GM04504 (cell line): ENCODE data around the gene CCNE1.
"Not testable (repeated sequence)": the region's sequence is repeated elsewhere in the genome, so short reads cannot be mapped to it uniquely, and the experiment has no call there.

Experiments
- DNase-seq: peaks from one replicate; pipeline ENCODE4 v3.0.0-alpha.2; 2012; ENCODE audit warnings: low read depth

CCNE1 gene

DNA sequence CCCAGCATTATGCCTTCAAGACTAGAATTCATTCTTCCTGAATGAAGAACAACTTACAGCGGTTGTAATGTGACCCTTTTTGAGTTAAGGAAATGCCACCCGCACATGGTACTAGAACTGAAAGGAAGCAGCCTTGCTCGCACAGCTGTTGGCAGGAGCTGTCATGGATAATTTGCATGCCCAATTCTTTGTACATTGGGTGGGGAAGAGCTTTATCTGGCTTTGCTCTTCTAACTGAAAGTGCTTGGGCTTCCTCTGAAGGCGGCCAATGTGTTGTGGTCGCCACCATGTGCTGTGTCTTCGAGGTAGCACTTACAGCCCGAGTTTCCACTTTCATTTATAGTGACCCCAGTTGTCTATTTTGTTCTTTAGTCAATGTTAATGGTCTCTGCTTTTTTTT is 3.4 kb downstream of the CCNE1 start:
- no peak for DNase-seq

DNA sequence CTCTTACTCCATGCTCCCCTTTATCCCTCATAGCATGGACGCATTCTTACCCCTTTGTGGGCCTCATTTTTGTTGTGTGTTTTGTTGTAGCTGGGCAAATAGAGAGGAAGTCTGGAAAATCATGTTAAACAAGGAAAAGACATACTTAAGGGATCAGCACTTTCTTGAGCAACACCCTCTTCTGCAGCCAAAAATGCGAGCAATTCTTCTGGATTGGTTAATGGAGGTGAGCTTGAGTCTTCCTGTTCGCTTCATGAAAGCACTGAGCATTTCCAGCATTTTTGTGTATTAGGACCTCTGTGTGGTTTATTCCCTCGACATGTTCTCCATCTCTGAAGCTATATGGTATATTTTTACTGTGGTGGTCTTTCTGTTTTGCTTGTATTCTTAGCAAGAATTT is 5.5 kb downstream of the CCNE1 start:
- DNase-seq = no peak

DNA sequence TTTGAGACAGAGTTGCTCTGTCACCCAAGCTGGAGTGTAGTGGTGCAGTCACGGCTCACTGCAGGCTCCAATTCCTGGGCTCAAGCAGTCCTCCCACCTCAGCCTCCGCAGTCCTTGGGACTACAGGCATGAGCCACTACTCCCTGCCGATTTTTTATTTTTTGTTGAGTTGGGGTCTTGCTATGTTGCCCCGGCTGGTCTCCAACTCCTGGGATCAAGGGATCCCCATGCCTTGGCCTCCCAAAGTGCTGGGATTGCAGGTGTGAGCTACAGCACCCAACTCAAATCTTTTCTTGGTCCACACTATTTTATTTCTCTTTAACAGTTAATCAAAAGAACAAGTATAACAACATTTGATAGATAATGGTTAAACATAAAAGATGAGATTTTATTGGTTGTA is 7.5 kb downstream of the CCNE1 start:
- no peak for DNase-seq

DNA sequence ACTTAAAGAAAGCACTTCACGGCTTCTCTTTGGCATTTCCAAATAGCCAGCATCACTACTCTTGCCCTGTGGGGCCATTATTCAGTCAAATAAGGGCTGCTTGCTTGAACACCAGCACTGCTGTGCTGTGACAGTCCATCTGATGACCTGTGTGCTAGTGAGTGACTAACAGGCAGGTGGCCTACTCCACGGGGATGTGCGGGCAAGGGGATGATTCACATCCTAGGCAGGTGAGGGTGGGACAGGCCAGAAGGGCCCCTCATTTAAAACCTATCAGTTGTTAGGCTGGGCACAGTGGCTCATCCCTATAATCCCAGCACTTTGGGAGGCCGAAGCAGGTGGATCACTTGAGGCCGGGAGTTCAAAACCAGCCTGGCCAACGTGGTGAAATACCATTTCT is 8.2 kb downstream of the CCNE1 start:
- no peak for DNase-seq

DNA sequence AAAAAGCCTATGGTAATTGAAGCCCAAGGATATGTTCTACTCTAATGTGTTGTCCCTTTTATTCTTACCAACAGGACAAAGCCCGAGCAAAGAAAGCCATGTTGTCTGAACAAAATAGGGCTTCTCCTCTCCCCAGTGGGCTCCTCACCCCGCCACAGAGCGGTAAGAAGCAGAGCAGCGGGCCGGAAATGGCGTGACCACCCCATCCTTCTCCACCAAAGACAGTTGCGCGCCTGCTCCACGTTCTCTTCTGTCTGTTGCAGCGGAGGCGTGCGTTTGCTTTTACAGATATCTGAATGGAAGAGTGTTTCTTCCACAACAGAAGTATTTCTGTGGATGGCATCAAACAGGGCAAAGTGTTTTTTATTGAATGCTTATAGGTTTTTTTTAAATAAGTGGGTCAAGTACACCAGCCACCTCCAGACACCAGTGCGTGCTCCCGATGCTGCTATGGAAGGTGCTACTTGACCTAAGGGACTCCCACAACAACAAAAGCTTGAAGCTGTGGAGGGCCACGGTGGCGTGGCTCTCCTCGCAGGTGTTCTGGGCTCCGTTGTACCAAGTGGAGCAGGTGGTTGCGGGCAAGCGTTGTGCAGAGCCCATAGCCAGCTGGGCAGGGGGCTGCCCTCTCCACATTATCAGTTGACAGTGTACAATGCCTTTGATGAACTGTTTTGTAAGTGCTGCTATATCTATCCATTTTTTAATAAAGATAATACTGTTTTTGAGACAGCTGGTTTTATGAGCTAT is 12.0 kb downstream of the CCNE1 start:
- DNase-seq = no peak

DNA sequence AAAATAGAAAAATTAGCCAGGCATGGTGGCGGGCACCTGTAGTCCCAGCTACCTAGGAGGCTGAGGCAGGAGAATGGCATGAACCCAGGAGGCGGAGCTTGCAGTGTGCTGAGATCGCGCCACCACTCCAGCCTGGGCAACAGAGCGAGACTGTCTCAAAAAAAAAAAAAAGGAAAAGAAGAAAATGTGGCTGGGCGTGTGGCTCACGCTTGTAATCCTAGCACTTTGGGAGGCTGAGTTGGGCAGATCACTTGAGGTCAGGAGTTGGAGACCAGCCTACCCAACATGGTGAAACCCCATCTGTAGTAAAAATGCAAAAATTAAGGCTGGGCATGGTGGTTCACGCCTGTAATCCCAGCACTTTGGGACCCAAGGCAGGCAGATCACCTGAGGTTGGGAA is 13.5 kb downstream of the CCNE1 start:
- DNase-seq = not testable (repeated sequence)

DNA sequence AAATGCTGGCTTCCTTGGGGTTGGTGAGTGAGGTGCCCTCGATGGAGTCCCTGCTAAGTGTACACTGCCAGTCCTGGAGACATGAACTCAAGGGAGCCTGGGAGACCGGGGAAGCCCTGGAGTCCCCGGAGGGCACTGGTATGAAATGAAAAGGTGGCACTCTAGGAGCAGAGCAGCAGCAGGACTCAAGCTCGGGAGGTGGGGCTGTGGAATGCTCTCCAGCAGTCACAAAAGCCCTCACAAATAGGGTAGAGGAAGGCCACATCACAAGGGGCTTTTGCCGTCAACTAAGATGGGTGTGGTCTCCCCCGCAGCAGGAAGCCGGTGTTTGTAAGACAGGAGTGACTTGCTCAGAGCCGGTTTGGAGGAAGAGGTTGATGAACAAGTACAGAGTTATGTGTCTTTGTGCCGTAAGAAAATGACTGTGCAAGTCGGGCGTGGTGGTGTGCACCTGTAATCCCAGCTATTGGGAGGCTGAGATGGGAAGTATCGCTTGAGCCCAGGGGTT is 19.3 kb downstream of the CCNE1 start:
- DNase-seq = no peak

DNA sequence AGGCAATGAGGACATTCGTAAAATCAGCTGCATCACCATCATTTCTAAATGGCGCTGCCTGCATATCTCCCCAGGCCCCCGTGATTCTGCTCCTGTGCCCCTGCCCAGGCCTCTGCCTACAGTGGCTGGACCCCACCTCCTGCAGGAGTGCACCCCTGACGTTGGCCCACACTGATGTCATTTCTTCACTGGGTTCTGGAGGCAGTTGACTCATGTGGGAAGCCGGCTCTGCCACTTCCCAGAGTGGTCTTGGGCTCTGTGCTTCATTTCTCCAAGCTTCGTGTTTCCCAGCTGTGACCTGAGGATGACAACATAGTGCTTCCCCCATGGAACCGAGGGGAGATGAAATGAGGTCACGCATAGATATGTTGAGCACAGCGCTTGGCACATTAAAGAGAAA is 19.9 kb downstream of the CCNE1 start:
- DNase-seq = no peak

DNA sequence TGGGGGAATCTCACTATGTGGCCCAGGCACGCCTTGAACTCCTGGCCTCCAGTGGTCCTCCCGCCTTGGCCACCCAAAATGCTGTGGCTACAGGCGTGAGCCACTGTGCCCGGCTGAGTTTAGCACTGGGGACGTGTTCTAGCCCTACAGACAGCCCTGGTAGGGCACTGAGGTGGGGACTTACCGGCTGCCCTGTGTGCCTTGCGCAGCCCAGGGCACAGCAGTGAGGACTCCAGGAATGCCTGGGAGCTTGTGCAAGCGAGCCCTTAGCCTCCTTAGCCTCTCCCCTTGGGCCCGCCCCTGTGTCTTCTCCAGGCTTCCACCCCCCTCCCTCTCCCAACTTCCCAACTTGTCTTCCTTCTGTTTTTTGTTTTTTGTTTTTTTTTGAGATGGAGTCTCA is 21.0 kb downstream of the CCNE1 start:
- DNase-seq = no peak

DNA sequence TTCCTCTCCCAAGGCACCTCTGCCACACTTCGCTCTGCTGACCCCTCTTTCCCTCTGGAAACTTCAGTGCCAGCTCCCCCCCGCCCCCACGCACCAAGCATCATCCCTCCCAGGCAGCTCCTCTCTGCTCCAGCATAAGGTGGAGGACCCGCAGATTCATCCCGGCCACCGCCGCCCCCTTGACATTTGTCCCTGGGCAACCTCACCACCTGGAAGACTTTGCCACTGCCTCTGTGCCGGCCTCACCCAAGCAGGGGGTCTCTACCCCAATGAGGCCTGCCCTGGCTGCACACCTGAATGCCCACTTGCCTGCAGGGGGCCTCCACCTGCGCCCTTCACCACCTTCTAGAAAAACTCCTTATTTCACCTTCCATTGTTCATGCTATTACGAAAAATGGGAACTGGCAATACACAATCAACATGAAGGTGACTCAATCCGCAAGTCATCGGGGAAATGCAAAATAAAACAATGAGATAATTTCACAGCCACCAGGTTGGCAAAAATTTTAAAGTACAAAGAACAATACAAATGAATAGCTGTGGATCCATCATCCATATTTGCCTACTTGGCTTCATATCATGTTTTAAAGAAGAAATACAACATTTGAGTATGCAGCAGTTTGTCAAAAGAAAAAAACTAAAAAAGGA is 21.9 kb downstream of the CCNE1 start:
- no peak for DNase-seq

DNA sequence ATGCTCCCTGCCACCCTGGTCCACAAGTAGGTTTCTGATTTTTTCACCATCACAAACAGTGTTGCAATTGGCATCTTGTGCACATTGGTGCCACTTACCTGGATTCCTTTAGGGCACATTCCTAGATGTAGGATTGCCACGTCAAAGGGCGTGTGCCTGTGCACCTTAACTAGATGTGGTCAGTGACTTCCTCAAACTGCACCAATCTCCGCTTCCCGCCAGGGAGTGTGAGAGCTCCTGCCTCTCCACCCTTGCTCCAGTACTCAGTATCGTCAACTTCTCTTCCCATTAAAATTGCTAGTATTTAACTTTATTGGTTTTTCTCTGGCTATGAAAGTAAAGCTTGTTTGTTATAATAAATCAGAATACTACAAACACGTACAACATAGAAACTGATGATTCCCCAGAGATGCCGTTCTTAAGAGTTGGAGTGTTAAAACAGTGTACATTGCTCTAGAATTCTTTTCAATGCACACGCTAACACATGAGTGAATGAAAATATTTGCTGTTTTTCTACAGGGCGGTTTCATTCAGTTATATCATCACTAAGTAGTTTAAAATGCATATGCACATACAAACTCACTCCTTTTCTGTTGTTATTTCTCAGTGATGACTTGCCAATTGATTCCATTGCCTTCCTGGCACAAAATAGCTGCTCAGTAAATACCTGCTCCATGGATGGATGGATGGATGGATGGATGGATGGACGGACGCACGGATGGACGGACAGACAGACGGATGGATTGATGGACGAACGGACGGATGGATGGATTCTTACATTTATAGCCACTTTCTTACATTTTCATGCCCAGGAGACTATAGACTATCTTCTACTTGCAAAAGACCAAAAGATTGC is 23.4 kb downstream of the CCNE1 start:
- no peak for DNase-seq

DNA sequence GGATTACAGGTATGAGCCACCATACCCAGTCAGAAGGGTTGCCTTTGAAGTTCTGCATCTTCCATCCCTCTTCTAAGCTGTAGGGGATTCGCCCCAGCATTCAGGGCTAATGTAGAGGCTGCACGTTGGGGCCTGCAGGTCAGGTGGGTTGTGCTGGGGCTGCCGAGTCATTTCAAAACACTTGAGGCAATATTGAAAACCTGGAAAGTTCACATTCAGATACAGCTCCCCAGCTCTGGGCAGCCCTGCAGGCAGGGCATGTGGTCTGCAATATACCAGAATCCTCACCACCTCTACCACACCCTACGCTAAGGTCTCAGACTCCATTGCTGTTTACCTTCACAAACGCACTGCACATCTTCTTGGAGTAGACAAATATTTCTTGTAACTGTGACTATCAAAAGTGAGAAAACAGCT is 24.6 kb downstream of the CCNE1 start:
- DNase-seq = no peak

DNA sequence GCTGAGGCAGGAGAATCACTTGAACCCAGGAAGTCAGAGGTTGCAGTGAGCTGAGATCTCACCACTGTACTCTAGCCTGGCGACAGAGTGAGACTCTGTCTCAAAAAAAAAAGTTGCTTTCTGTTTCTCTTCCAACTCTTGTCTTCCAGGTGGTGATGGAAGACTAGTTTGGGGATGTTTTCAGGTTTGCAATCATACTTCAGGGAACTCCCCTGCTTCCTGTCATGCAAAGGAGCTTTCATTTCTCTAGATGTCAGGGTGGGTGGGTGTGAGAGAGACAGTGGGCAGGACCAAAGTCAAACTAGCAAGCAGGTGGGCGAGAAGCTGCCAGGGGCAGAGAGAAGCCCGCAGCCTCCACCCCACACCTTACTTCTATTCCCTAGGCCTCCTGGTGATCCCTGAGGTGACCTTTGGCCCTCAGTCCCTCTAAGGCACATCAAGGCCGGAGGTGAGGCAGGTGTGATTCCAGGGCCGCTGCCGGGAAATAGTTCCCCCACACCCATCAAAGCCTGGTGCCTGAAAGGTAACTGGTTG is 25.7 kb downstream of the CCNE1 start:
- DNase-seq = no peak

DNA sequence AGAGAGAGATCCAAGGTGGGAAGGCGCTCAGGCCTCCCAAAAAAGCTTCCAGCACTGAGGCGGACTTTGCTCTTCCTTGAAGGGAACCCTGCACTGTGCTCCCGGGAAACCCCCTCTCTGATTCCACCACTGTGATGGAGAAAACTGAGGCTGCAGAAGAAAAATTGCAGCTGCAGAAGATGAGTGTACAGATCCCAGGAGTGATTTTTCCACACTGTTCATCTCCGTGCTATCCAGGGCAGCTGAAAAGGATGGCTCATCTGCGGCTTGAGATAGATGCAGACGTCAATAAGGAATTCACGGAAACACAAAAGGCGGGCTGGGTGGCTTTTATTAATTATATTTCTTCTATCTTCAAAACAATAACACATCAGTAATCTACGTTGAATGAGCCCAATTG is 26.2 kb downstream of the CCNE1 start:
- no peak for DNase-seq

DNA sequence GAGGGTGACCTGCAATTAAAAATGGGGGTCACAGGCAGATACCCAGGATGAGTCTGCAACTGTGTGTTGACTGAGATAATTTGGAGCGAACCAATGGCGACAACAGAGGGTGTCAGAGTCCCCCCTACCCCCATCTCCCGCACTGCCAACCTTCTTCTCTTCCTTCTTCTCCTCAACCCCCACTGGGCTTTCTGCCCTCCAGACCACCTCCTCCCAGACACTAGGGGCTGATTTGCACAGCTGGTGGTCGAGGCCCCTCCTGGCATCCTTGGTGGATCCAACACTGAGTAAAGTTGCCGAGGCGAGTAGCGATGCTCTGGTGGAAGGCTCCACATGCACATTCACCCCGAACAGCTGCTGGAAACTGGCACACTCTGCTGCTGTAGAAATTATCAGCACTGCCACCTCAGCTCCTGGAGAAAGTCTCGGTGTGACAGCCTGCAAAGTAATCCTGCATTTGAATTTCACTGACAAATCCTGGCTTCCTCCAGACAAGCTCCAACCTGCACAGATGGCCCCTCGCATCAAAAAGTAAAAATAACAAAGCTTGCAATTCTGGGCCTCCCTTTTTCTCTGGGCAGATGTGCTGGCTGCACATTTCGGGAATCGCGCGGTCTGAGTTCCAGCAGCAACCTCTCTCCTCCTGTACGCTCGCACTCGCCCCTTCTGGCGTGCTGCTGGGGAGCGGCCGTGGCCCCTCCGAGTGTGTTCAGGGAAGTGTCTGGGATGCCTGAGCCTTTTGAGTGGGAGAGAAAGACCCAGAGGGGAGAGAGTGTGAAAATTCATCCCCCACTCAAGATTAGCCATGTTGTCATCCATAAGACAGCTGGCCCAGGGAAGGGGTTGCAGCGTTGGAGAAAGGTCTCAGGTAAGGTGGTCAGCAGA is 28.5 kb downstream of the CCNE1 start:
- DNase-seq = no peak

DNA sequence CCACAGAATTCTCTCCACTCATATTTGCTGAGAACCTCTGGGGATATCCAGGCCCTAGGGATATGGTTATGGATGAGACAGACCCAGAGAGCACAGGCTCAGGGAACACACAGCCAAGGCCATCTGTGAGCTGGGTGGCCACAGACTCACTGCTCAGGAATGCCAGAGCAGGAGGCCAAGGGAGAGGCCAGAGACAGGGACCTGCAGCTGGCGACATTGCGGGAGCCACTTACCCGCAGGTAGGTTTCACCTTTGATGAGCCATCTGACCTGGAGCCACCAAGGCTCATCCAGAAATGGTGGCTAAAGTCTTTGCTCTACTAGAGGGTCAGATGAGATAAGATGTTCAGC is 29.4 kb downstream of the CCNE1 start:
- DNase-seq = no peak

DNA sequence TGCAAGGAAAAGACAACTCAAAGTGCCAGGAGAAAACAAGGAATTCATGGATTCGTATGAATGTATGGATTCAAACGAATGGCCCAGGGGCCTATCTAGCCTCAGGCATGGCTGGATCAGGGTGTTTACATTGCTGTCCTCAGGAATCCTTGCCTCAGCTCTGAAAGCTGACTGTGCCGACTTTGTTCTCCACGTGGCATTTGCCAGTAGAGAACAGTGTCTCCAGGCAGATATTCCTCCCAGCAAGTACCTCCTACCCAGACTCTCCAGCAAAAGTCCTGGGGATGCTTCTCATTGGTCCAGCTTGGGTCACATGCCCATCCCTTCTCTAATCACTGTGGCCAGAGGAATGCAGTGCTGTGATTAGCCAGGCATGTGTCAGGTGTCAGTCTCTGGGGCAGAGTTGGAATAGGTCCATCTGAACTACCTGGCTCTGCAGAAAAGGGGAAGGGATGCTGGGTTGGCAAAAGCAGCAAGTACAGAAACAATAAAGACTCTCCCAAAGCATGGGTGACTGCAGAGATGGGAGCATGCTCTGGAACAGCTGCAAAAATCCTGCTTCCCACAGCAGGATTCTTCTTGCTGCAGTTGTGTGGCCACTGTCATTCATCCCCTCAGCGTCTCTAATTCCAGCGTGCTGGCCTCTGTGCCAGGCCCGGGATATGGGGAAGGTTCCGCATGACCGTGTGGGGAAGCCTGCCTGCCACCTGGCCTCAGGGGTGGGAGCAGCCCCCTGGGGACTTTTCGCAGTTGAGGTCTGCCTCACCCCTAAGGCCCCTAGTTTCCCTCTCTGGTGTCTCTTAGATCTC is 30.0 kb downstream of the CCNE1 start:
- no peak for DNase-seq

DNA sequence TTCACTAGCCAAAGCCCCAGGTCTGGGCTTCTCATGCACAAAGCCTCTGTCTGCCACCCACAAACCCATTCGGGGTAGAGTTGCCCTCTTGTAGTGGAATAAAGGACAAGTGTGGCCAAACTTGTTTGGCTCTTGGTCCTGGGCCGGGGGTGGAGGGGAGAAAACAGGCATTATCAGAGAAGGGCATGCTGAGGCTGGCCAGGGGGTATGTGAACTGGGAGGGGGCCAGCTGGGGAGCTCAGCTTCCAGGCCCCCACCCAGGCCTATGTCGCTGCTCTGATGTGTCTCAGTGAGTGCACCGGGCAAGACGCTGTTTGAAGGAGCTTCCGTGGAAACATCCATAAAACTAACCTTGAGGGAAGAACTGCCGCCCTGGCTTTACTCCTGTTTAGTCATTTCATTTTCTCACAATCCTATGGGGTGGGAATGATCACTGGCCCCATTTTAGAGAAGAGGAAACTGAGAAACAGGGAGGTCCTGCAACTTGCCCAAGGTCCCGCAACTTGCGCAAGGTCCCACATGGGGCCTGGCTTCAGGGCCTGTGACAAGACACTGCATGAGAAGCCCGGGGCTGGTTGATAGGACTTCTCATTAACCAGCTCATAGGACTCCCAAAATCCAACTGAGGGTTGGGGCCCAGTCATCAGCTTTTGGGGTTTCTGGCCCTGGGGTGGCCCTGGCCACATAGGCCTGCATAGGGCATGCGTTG is 30.8 kb downstream of the CCNE1 start:
- no peak for DNase-seq

DNA sequence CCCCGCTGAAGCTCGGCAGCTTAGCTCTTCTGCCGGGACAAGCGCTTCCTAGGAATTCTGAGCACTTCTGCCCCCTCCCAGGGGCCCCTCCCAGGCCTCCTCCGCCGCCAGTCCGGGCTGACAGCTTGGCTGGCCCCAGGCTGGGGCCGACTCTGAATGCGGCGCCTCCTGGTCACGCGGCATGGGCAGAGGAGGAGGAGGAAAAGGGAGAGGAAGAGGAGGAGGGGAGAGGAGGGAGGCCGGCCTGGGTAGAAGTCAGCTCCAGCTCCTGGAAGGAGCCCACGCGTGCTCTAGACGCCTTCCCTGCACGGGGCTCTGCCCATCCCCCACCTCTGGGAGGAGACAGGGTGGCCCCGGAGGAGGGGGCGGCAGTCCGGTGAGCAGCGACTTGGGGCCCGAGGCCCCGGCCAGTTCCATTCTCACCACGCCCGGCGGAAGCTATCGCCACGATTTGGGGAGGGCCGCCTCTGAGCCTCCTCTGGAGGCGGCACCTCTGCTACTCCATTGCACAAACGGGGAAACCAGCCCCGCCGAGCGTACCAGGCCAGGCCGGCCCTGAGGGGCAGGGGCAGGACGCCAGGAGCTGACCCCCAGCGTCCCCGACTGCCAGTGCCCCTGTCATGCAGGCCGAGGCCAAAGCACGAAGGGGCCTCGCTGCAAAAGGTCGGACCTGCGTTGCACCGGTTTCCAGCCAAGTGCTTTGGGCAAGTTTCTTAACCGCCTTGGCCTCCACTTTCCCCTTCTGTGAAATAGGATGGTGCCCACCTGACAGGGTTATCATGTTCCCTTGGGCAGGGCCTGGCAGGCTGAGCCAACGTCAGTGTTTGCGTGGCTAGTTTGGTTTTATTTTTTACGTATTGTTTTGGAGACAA is 31.6 kb downstream of the CCNE1 start:
- DNase-seq = no peak
